HepG2 (cell line): ENCODE data around the gene ETV6. TPM values are rescaled to one million over a fixed set of nuclear protein-coding genes. Genes with fewer than 3 reads are reported as not detected.

Source experiments
- ATAC-seq: fragments of 200-7000 bp; cut with Tn5 transposase; 3 replicates; pipeline ENCODE4 v1.9.1; 2020; ENCODE audit warnings: mild to moderate bottlenecking, moderate library complexity
- BruUV-seq: library from RNA; stranded (reverse); fragments of 400-500 nt; replicated peaks from 2 replicates; lab custom pipeline; 2021; lab: Mats Ljungman, UMichigan
- CTCF ChIA-PET: fragments of 300-600 bp; formaldehyde crosslinking; extraction: SDS; loops from one replicate; lab custom pipeline; 2021; ENCODE audit warnings: low total read pairs, inconsistent platforms, low intra/inter-chr PET ratio; lab: Yijun Ruan, JAX
- POLR2A ChIA-PET: fragments of 350-600 bp; sonication (Branson Sonifier 250); formaldehyde crosslinking; loops from one replicate; lab custom pipeline; 2020; ENCODE audit warnings: antibody characterized with exemption, inconsistent platforms; lab: Yijun Ruan, JAX
- DNase-seq: peaks from one replicate; pipeline ENCODE4 v3.0.0-alpha.2; 2015; ENCODE audit warnings: low spot score
- FAIRE-seq: peaks from 3 replicates; lab custom pipeline; 2011; peaks lifted over from hg19 to GRCh38; lab: Jason Lieb, UNC
- H2AFZ ChIP-seq: one replicate; pipeline ENCODE4 v1.6.1; 2011; ENCODE audit warnings: low read length, inconsistent platforms
- H3K27ac ChIP-seq: fragments of 300-600 bp; 3 replicates; pipeline ENCODE4 v1.8.0; 2011; ENCODE audit warnings: mixed run types, mild to moderate bottlenecking, mixed read lengths, low read length, inconsistent platforms; ENCODE audit not compliant: insufficient read depth; ENCODE audit errors: extremely low read length
- H3K27me3 ChIP-seq, 2 experiments: fragments of 200-600 bp in 1 of 2; 2 replicates in 1 of 2; 3 replicates in 1 of 2; pipeline versions ENCODE4 v1.6.0 to v1.8.0; 2011; ENCODE audit warnings: low read length in 2 of 2, mild to moderate bottlenecking in 2 of 2, moderate library complexity in 2 of 2, inconsistent platforms in 1 of 2; ENCODE audit not compliant: insufficient read depth in 2 of 2, control insufficient read depth in 1 of 2
- H3K36me3 ChIP-seq, 2 experiments: fragments of 200-600 bp in 1 of 2; replicated peaks in 1 of 2; 2 replicates in 1 of 2; 3 replicates in 1 of 2; pipeline versions ENCODE4 v1.5.1 to v1.8.0; 2011; ENCODE audit warnings: low read length in 2 of 2, inconsistent platforms in 1 of 2; ENCODE audit not compliant: insufficient read depth in 2 of 2, control insufficient read depth in 1 of 2
- H3K4me1 ChIP-seq: 2 replicates; pipeline ENCODE4 v1.5.1; 2012; ENCODE audit warnings: low read length, inconsistent platforms; ENCODE audit not compliant: insufficient read depth
- H3K4me2 ChIP-seq: 2 replicates; pipeline ENCODE4 v1.6.0; 2011; ENCODE audit warnings: low read depth, low read length, inconsistent platforms
- H3K4me3 ChIP-seq, 3 experiments: fragments of 200-600 bp in 1 of 3; sonication (generic), shearing (Covaris generic) in 1 of 3; replicated peaks in 1 of 3; 2 replicates each; pipeline ENCODE4 v1.5.1; 2011 to 2016; ENCODE audit warnings: low read length in 3 of 3, inconsistent platforms in 2 of 3, low read depth in 2 of 3, mild to moderate bottlenecking in 2 of 3, control low read depth in 1 of 3, mixed read lengths in 1 of 3; ENCODE audit not compliant: insufficient read depth in 1 of 3
- H3K79me2 ChIP-seq: one replicate; pipeline ENCODE4 v1.6.1; 2011; ENCODE audit warnings: low read length, inconsistent platforms; ENCODE audit not compliant: insufficient read depth
- H3K9ac ChIP-seq: 2 replicates; pipeline ENCODE4 v1.6.0; 2011; ENCODE audit warnings: mild to moderate bottlenecking, low read depth, low read length, inconsistent platforms; ENCODE audit not compliant: insufficient read depth
- H3K9me3 ChIP-seq: 2 replicates; pipeline ENCODE4 v1.5.1; 2012; ENCODE audit warnings: mild to moderate bottlenecking, low read length
- H4K20me1 ChIP-seq: 2 replicates; pipeline ENCODE4 v1.6.0; 2011; ENCODE audit warnings: inconsistent platforms, mild to moderate bottlenecking, low read length, moderate library complexity; ENCODE audit not compliant: insufficient read depth
- ATF7-NPFF ChIP-seq: sonication (generic); formaldehyde crosslinking; IDR thresholded peaks from 2 replicates; pipeline ENCODE4 v1.8.1; 2023; ENCODE audit warnings: mild to moderate bottlenecking, low read depth, missing genetic modification reagents, moderate library complexity
- NCOA2 ChIP-seq: sonication (generic); formaldehyde crosslinking; IDR thresholded peaks from 2 replicates; pipeline ENCODE4 v1.8.0; 2022; ENCODE audit warnings: inconsistent platforms
- RARA ChIP-seq: IDR thresholded peaks from 2 replicates; pipeline ENCODE4 v1.6.1; 2016; ENCODE audit warnings: missing genetic modification reagents, missing compliant biosample characterization
- SIX1 ChIP-seq: sonication (generic); formaldehyde crosslinking; IDR thresholded peaks from 2 replicates; pipeline ENCODE4 v1.4.0; 2020; ENCODE audit warnings: missing genetic modification reagents, borderline replicate concordance
- ZNF121 ChIP-seq: sonication (generic); formaldehyde crosslinking; IDR thresholded peaks from 2 replicates; pipeline ENCODE4 v1.5.0; 2020; ENCODE audit warnings: mild to moderate bottlenecking, missing genetic modification reagents
- ZNF350 ChIP-seq: sonication (generic); formaldehyde crosslinking; IDR thresholded peaks from 2 replicates; pipeline ENCODE4 v1.4.0; 2020; ENCODE audit warnings: mild to moderate bottlenecking, low read depth, missing genetic modification reagents, borderline replicate concordance
- WGBS: methylation state at CpG from one replicate; pipeline ENCODE4 v1.1.6; 2017; ENCODE audit warnings: low lambda C conversion rate; 5-methylcytosine and 5-hydroxymethylcytosine counted together
- in situ Hi-C: cut with HindIII; loops from 2 replicates; pipeline ENCODE4 v1.10.0; 2017; ENCODE audit warnings: low pct_unique_long_range_greater_than_20kb; ENCODE audit not compliant: extremely low pct_ligation_motif_present
- intact Hi-C: fragments of 100-400 bp; cut with micrococcal nuclease; formaldehyde crosslinking; loops from one replicate; pipeline ENCODE4 v1.10.0; 2022; ENCODE audit not compliant: unreplicated experiment
- polyA plus RNA-seq, 8 experiments: library from polyadenylated mRNA; depleted of rRNA in 3 of 8; stranded (reverse) in 7 of 8; unstranded in 1 of 8; fragments of >200 nt; fragmentation: Illumina TruSeq in 4 of 8; extraction: Trizol in 4 of 8; gene quantifications; 2 replicates each; pipeline versions ENCODE4 v1.2.1 to v1.2.3, GENCODE V29; 2011 to 2016; ENCODE audit warnings: low read depth in 4 of 8, missing spikeins in 1 of 8, mixed read lengths in 1 of 8; ENCODE audit not compliant: insufficient read depth in 1 of 8
- total RNA-seq, 5 experiments: library from RNA; depleted of rRNA; stranded (reverse); fragments of >200 nt; fragmentation: Illumina TruSeq; extraction: Trizol; gene quantifications; 2 replicates each; pipeline ENCODE4 v1.2.3, GENCODE V29; 2016; ENCODE audit warnings: low read depth in 1 of 5
- TF ChIP-seq, protein P1 (sequence below), 2 experiments: sonication (generic) in 1 of 2; formaldehyde crosslinking in 1 of 2; IDR thresholded peaks; 2 replicates each; pipeline versions ENCODE4 v1.5.1 to v1.6.1; 2011 to 2020; ENCODE audit warnings: borderline replicate concordance in 1 of 2, low read depth in 1 of 2, low read length in 1 of 2, mild to moderate bottlenecking in 1 of 2, missing genetic modification reagents in 1 of 2, moderate library complexity in 1 of 2
- TF ChIP-seq, protein P2 (sequence below): IDR thresholded peaks from 2 replicates; pipeline ENCODE4 v1.6.1; 2016; ENCODE audit warnings: missing compliant biosample characterization, missing genetic modification reagents, borderline replicate concordance
- TF ChIP-seq, protein P3 (sequence below): sonication (generic); formaldehyde crosslinking; IDR thresholded peaks from 2 replicates; pipeline ENCODE4 v1.8.0; 2022; ENCODE audit warnings: mild to moderate bottlenecking, missing genetic modification reagents

Gene ETV6
- total and polyA plus RNA-seq, 2 of the 13 experiments (the other 11 are each of a cell fraction or from before 2014, with no cell fraction given): 2.2 to 3.0 TPM

DNA sequence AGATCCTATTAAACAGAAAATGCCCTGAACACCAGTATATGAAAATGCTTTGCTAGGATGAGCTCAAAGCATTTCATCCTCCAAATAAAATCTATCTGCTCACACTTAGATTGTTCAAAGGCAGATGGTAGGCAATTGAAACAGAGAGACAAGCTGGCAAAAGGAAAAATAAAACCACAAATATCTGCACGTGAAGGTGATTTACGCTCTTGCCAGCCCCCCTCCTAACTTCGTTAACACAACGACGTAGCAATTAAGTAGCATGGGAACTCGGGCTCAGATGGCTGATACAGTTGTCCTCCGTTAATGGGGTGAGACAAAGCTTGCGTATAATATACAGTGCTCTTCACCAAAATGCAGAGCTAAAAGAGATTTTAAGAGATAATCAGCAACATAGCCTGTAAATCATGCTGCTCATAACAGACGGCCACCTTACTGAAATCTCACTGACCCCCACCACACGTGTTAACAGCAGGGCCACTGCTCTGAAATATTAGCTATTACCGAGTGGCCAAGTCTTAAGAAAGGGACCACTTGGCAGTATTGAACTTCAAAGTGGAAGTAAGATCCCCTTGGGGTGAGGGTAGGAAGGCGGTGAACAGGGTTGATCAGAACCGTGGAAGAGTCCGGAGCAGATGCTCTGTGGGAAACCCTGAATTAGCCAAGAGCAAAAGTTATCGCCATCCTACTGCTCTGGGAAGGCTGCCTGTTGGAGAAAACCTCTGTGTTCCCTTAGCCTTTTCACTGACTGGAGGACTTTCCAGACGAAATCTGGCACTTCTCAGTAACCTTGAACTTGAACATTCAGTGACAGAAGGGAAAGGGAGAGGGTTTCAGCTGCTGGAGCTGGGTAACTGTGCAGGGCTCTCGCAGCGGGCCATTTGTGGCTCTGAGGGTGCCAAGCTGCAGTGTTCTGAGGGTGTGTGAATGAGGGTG is 23.1 kb downstream of the ETV6 start:
- H2AFZ ChIP-seq: no peak overlapping the region
- H3K36me3 ChIP-seq: no peaks in the 10 kb centered on the region
- in situ Hi-C loops: no loop called here
- DNase-seq: no peak
- TF ChIP-seq ZNF121 (CRISPR knock-in tag) (no peak), ZNF350 (no peak), SIX1 (CRISPR knock-in tag) (no peak), ATF7-NPFF (CRISPR knock-in tag) (no peak), RARA (CRISPR knock-in tag) (no peak), NCOA2 (CRISPR knock-in tag) (no peak)
- TF ChIP-seq, protein P1, sequence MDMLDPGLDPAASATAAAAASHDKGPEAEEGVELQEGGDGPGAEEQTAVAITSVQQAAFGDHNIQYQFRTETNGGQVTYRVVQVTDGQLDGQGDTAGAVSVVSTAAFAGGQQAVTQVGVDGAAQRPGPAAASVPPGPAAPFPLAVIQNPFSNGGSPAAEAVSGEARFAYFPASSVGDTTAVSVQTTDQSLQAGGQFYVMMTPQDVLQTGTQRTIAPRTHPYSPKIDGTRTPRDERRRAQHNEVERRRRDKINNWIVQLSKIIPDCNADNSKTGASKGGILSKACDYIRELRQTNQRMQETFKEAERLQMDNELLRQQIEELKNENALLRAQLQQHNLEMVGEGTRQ (IDR thresholded peaks at IDR 0.05; ENCODE audit: low read depth, low read length): no peak
- TF ChIP-seq, protein P1 (CRISPR knock-in tag; IDR thresholded peaks at IDR 0.05; ENCODE audit: borderline replicate concordance): no peak
- TF ChIP-seq, protein P2, sequence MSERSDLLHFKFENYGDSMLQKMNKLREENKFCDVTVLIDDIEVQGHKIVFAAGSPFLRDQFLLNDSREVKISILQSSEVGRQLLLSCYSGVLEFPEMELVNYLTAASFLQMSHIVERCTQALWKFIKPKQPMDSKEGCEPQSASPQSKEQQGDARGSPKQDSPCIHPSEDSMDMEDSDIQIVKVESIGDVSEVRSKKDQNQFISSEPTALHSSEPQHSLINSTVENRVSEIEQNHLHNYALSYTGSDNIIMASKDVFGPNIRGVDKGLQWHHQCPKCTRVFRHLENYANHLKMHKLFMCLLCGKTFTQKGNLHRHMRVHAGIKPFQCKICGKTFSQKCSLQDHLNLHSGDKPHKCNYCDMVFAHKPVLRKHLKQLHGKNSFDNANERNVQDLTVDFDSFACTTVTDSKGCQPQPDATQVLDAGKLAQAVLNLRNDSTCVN (CRISPR knock-in tag): no peak
- TF ChIP-seq, protein P3, sequence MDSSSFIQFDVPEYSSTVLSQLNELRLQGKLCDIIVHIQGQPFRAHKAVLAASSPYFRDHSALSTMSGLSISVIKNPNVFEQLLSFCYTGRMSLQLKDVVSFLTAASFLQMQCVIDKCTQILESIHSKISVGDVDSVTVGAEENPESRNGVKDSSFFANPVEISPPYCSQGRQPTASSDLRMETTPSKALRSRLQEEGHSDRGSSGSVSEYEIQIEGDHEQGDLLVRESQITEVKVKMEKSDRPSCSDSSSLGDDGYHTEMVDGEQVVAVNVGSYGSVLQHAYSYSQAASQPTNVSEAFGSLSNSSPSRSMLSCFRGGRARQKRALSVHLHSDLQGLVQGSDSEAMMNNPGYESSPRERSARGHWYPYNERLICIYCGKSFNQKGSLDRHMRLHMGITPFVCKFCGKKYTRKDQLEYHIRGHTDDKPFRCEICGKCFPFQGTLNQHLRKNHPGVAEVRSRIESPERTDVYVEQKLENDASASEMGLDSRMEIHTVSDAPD (CRISPR knock-in tag): no peak
- TF ChIP-seq, all 625 proteins: peak for 0
- peaks cover 11% of the 10 kb centered on the region; the same call in 1 of the 2 replicates for H3K4me1 ChIP-seq
- no peaks in the 10 kb centered on the region for H3K27me3 ChIP-seq
- no peaks in the 10 kb centered on the region for H3K79me2 ChIP-seq
- H4K20me1 ChIP-seq: no peaks in the 10 kb centered on the region
- FAIRE-seq: no peak
- 84% methylated on average over 18 of the region's 18 CpGs for WGBS
- BruUV-seq: no TSS peak
- no peak for ATAC-seq
- H3K4me3 ChIP-seq: no peak overlapping the region
- no peak overlapping the region for H3K9ac ChIP-seq
- H3K9me3 ChIP-seq: no peaks in the 10 kb centered on the region
- no peak overlapping the region for H3K27ac ChIP-seq
- CTCF ChIA-PET: no interaction called here
- intact Hi-C loops: no loop called here
- H3K4me2 ChIP-seq: no peak overlapping the region
- POLR2A ChIA-PET: no interaction called here
